GM19328 (cell line): ENCODE data around the gene FAM120B.

Experiments used
- ATAC-seq: cut with Tn5 transposase; IDR thresholded peaks from one replicate; pipeline ENCODE4 v1.9.1; 2021; ENCODE audit warnings: mild to moderate bottlenecking, moderate library complexity; ENCODE audit not compliant: unreplicated experiment

FAM120B gene

DNA sequence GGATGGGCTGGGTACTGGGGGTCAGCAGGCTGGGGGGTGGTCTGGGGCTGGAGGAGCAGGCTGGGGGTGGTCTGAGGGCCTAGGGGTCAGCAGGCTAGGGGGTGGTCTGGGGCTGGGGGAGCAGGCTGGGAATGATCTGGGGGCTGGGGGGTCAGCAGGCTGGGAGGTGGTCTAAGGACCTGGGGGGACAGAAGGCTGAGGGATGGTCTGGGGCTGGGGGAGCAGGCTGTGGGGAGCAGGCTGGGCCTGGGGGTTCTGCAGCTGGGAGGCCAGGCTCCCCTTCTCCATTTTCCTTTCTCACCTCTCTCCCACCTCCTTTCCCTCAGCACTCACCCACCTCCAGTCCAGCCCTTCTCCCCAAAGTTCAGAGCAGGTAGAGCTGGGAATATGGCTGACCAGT is 132.3 kb downstream of the FAM120B start:
- no peak for ATAC-seq

DNA sequence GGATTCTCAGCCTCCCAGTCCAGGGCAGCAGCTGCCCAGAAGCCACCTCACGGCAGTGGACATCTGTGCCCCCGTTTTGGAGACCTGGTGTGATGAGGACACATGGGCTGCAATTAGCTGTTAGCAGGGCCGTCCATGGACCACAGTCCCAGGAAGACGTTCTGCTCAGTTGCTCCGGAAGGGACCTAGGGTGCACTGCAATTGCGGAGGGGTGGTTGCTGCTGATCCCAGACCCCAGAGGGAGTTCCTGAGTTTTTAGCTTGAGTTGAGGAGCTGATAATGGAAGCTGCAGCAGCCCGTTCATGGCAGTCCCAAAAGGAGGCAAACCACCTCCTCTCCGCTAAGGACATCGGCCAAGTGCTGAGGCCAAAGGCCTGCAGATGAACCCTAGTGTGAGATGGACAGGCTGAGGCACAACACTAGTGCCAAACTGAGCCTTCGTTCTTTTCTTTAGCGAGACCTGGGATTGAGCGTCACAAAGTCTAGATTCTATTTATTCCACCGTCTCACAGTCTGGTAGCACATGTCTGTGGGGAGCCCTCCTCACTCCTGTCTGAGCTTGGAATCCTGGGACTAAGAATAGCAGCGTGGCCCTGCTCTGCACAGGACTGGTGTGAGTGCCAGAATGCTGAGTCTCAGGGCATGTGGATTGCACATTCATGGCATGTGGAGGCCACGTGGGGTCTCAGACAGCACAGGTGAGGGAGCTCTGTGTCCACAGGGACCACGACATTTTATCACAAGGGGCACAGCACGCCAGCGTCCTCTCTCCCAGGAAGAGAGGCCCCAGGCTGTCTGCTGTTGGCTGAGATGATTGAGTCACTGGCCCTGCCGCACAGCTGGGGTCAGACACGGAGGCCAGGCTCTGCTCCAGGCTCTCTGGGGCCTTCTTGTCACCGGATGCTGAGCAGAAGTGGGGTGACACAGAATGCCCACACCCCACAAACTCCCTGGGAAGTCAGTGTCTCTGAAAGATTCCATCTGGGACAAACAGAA is 133.1 kb downstream of the FAM120B start:
- ATAC-seq = no peak

DNA sequence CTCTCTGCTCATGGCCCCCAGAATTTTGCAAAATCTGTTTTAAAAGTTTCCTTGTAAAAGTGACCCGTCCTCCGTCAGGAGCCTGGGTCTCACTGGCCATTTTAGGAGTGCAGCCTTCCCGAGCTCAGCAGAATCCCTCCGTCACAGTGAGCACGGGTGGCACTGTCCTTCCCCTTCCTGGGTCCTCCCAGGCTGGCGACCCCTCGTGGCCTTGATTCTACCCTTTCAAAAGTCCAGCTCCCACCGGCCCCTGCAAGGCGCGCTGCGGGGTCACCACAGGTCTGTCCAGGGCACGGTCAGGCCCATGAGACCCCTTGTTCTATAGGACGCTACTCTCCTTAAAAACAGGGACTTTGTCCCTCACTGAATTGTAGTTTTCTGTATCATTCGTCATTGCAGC is 133.9 kb downstream of the FAM120B start:
- no peak for ATAC-seq

GRCh38 chr6:170441316-170441715 is 134.8 kb downstream of the FAM120B start:
- ATAC-seq = no peak

GRCh38 chr6:170442596-170442995 is 136.0 kb downstream of the FAM120B start:
- ATAC-seq = no peak

- no peak for ATAC-seq
These were observed 136.6 kb downstream of the FAM120B start for GRCh38 chr6:170443151-170443662.

DNA sequence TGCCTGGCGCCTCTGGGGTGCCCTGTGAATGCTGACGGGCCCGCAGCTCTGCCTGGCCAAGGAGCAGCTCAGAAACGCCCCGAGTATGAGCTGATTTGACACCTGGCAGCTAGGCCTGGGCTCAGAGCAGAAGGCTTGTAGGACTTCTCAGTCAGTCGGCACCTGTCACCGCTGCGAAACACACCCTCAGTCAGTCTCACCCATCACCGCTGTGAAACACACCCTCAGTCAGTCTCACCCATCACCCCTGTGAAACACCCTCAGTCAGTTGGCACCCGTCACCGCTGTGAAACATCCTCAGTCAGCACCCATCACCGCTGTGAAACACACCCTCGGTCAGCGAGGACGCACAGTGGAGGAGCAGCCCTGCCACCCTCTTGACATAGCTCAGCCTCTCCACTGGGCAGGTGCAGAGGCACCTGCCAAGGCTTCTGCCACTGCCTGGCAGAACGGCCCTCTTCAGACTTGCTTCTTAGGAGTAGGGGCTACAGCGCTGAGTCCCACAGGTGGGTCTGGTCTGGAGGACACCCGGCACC is 137.6 kb downstream of the FAM120B start:
- no peak for ATAC-seq

GRCh38 chr6:170444811-170445211 is 138.3 kb downstream of the FAM120B start:
- ATAC-seq = no peak

DNA sequence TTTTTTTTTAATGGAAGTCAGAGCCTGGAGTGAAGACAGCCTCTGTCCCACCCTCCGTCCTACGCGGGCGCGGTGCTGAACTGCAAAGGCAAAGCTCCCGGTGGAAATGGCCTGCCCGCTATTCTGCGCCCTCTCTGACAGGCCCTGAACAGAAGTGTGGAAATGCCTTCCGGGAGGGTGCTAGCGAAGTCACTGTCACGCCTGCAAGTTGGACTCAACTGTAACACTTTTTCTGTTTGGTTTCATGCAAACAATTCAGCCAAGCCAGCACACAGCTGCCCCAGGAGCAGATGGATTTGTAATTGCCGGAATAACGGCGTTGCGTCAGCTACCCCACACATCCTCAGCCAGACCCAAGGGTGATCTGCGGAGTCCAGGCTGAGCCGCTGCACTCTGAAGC is 138.9 kb downstream of the FAM120B start:
- no peak for ATAC-seq

DNA sequence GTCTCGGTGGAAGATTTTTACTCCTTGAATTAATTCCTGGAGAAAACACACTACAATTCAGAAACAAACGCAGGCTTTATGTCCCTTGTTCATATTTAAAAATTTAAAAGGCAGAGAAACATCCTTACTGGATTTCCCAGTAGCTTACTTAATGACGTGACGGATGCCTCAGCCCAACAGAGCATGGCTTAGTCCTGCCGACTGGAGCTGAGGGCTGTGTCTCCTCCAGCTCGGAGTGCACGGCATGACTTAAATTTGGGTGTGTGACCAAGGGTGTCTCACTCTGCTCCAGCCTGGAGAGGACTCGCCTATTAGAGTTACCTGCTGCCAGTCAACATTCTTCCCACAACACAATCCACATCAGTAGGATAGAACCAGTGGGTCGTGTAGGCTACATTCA is 139.4 kb downstream of the FAM120B start:
- ATAC-seq = no peak

GRCh38 chr6:170446841-170447560 is 140.4 kb downstream of the FAM120B start:
- ATAC-seq = no peak

GRCh38 chr6:170447561-170447930 is 141.0 kb downstream of the FAM120B start:
- no peak for ATAC-seq

GRCh38 chr6:170448317-170448716 is 141.8 kb downstream of the FAM120B start:
- ATAC-seq = no peak

DNA sequence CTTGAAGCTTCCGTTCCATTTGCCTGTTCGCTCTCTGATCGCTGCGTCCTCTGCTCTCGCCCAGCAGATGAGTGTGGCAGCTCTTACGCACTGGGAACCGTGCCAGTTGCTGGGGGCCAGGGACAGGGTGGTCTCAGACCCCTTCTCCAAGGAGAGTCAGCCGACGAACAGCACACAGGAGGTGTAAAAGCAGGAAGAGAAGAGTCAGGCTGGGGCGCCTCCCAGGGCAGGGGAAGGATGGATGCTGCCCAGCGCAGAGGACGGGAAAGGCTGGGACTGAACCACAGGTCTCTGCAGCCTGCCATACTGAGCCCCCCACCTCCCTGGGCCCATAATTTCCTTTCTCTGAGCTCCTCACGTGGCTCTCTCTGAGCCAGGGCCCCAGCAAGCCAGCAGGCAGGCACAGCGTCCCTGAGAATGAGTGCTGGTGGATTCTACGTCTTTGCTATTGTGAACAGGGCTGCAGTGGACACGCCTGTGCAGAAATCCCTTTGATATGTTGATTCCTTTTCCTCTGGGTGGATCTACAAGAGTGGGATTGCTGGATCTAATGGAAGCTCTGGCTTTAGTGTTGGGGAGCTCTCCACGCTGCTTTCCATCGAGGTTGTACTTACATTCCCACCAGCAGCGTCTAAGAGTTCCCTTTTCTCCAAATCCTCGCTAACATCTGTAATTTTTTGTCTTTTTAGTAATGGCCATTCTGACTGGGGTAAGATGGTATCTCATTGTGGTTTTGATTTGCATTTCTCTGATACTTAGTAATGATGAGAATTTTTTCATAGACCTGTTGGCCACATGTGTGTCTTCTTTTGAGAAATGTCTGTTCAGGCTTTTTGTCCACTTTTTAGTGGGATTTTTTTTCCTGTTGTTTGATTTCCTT is 142.4 kb downstream of the FAM120B start:
- ATAC-seq = no peak

DNA sequence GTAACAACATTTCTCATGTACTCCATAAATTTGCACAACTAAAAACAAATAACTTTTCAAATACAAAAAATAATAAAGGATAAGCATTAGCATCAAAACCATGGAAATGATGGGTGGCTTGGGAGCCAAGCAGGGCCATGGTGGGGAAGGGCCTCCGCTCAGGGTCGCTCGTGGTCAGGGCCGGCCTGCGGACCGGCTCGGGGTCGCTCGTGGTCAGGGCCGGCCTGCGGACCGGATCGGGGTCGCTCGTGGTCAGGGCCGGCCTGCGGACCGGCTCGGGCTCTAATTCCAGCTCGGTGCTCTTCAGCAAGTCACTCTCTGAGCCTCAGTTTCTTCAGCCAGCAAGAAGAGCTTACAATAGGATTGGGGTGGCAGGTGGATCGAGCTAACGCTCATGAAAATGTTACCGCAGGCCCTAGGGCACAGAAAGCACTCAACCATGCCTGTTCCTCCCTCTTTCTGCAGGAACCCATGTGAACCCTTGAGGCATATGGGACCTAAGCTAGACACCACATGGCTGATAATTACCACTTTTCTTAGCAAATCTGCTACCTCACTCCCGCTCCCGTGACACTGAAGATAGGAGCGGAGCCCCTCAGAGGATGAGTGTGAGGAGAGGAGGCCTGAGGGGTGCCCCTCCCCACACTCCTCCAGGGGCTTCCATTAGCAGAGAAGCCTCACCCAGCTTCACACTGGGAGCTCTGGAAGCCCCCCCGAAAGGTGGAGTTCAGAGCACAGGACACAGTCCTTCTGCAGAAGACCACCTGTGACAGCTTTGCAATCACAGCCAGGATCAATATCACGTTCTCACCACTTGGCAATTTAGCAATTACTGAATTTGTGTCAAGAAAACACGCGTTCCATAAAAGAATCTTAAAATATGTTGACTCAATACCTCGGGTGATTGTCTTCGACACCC is 143.5 kb downstream of the FAM120B start:
- ATAC-seq = no peak

GRCh38 chr6:170450916-170451761 is 144.6 kb downstream of the FAM120B start:
- ATAC-seq = no peak

- ATAC-seq = no peak
These were observed 145.4 kb downstream of the FAM120B start for GRCh38 chr6:170451762-170452651.
